Keratinocyte (primary cell): ENCODE measurements around the gene BAZ1A.

Source experiments
- CTCF ChIP-seq, 3 experiments: IDR thresholded peaks in 1 of 3; conservative IDR thresholded peaks in 1 of 3; optimal IDR thresholded peaks in 1 of 3; 2 replicates in 2 of 3; 3 replicates in 1 of 3; pipeline versions ENCODE3 to v1.5.1; 2011; ENCODE audit warnings: low read length in 3 of 3, mild to moderate bottlenecking in 3 of 3, moderate library complexity in 2 of 3, control low read depth in 1 of 3, inconsistent platforms in 1 of 3; ENCODE audit not compliant: insufficient read depth in 2 of 3; ENCODE audit errors: extremely low read depth in 1 of 3
- EZH2 ChIP-seq: IDR thresholded peaks from one replicate; pipeline ENCODE4 v1.6.1; 2012; ENCODE audit warnings: inconsistent platforms, mild to moderate bottlenecking, low read length, moderate library complexity

- TF ChIP-seq CTCF (optimal IDR thresholded peaks at IDR 0.05 in 1 of 3, IDR thresholded peaks at IDR 0.05 in 1 of 3, conservative IDR thresholded peaks at IDR 0.05 in 1 of 3; ENCODE audit: extremely low read depth in 1 of 3, insufficient read depth in 2 of 3, low read length in 3 of 3) = no peak
- TF ChIP-seq EZH2 = no peak
Observed at GRCh38 chr14:34810028-34810427, 65.1 kb downstream of the BAZ1A start.
